Adrenal gland (tissue), 5 donors: ENCODE results near the gene ARID2.

ENCODE experiments used
- POLR2A ChIP-seq, 2 donors: fragments of 450-650 bp; IDR thresholded peaks; one replicate each; pipeline ENCODE4 v1.6.1; 2017; ENCODE audit warnings: antibody characterized with exemption in 2 of 2, mild to moderate bottlenecking in 2 of 2, moderate library complexity in 1 of 2
- TF ChIP-seq, protein P1 (sequence below), 6 experiments: fragments of 450-650 bp in 4 of 6; fragments of 200-600 bp in 2 of 6; sonication (generic) in 1 of 6; IDR thresholded peaks; 1 replicate in 5 of 6; 2 replicates in 1 of 6; pipeline versions ENCODE4 v1.5.1 to v1.8.0; 2016 to 2021; ENCODE audit warnings: antibody characterized with exemption in 6 of 6, mild to moderate bottlenecking in 2 of 6, moderate library complexity in 1 of 6
- donor health status: DM: no; HTN: no; CAD: no.

DNA sequence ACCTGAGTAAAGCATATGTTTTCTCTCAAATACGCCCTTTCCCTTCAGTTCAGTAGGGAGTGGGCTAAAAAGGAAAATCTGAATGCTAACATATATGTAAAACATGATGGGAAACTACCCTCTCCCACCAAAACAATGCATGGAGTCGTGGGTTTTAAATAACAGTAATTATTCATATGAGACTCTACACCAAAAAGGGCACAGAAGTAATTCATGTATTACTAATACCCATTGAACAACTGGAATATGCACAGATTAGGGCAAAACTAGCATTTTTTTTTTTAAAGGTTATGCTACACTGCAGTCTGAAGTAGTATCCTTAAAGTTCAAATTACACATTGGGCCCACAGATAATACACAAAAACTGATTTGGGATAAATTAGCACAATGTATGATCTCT lies 8.1 kb upstream of the ARID2 start:
- TF ChIP-seq, protein P1, sequence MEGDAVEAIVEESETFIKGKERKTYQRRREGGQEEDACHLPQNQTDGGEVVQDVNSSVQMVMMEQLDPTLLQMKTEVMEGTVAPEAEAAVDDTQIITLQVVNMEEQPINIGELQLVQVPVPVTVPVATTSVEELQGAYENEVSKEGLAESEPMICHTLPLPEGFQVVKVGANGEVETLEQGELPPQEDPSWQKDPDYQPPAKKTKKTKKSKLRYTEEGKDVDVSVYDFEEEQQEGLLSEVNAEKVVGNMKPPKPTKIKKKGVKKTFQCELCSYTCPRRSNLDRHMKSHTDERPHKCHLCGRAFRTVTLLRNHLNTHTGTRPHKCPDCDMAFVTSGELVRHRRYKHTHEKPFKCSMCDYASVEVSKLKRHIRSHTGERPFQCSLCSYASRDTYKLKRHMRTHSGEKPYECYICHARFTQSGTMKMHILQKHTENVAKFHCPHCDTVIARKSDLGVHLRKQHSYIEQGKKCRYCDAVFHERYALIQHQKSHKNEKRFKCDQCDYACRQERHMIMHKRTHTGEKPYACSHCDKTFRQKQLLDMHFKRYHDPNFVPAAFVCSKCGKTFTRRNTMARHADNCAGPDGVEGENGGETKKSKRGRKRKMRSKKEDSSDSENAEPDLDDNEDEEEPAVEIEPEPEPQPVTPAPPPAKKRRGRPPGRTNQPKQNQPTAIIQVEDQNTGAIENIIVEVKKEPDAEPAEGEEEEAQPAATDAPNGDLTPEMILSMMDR (IDR thresholded peaks at IDR 0.05): no peak
- no peak for TF ChIP-seq POLR2A (IDR thresholded peaks at IDR 0.05)
